K562 (cell line): ENCODE measurements around the gene SMARCC1. TPM values are rescaled to one million over a fixed set of nuclear protein-coding genes. Genes with fewer than 3 reads are reported as not detected.

Experiments used
- ATAC-seq: fragments of 200-7000 bp; cut with Tn5 transposase; 3 replicates; pipeline ENCODE4 v1.9.1; 2020; ENCODE audit warnings: moderate library complexity
- BruUV-seq: library from RNA; stranded (reverse); fragments of 400-500 nt; replicated peaks from 2 replicates; lab custom pipeline; 2021; lab: Mats Ljungman, UMichigan
- CTCF ChIA-PET: fragments of 300-600 bp; formaldehyde crosslinking; extraction: SDS; loops from one replicate; lab custom pipeline; 2021; ENCODE audit warnings: low intra/inter-chr PET ratio; lab: Yijun Ruan, JAX
- POLR2A ChIA-PET: fragments of 300-600, 350-650 bp; sonication (Branson Sonifier 250); formaldehyde crosslinking; extraction: SDS; loops from one replicate; lab custom pipeline; 2021; ENCODE audit warnings: antibody characterized with exemption, inconsistent platforms; lab: Yijun Ruan, JAX
- DNase-seq, 4 experiments: peaks; one replicate each; pipeline versions ENCODE4 v3.0.0 to v3.0.0-alpha.2; 2011 to 2018; ENCODE audit warnings: low spot score in 3 of 4, mixed read lengths in 3 of 4; ENCODE audit errors: extremely low read depth in 1 of 4
- FAIRE-seq: peaks from 2 replicates; lab custom pipeline; 2011; peaks lifted over from hg19 to GRCh38; lab: Jason Lieb, UNC
- H2AFZ ChIP-seq: 2 replicates; pipeline ENCODE4 v1.6.0; 2011; ENCODE audit warnings: low read depth, low read length, control low read depth, inconsistent platforms
- H3K27ac ChIP-seq: fragments of 200-600 bp; 3 replicates; pipeline ENCODE4 v1.8.0; 2011; ENCODE audit warnings: low read depth, mild to moderate bottlenecking, control low read depth, inconsistent platforms, low read length, moderate library complexity, mixed read lengths; ENCODE audit errors: extremely low read depth
- H3K27me3 ChIP-seq, 2 experiments: fragments of 300-600 bp in 1 of 2; 2 replicates in 1 of 2; 3 replicates in 1 of 2; pipeline versions ENCODE4 v1.6.0 to v1.8.0; 2011; ENCODE audit warnings: inconsistent platforms in 2 of 2, low read length in 2 of 2, mild to moderate bottlenecking in 1 of 2, mixed read lengths in 1 of 2, moderate library complexity in 1 of 2; ENCODE audit not compliant: control insufficient read depth in 2 of 2, insufficient read depth in 2 of 2
- H3K36me3 ChIP-seq: fragments of 300-600 bp; 3 replicates; pipeline ENCODE4 v1.8.0; 2011; ENCODE audit warnings: mild to moderate bottlenecking, low read length, inconsistent platforms; ENCODE audit not compliant: control insufficient read depth, insufficient read depth
- H3K4me1 ChIP-seq, 2 experiments: fragments of 200-600 bp in 1 of 2; replicated peaks in 1 of 2; 2 replicates in 1 of 2; 3 replicates in 1 of 2; pipeline versions ENCODE4 v1.5.1 to v1.8.0; 2011; ENCODE audit warnings: inconsistent platforms in 2 of 2, low read length in 2 of 2, mild to moderate bottlenecking in 1 of 2, mixed read lengths in 1 of 2, moderate library complexity in 1 of 2; ENCODE audit not compliant: control insufficient read depth in 2 of 2, insufficient read depth in 2 of 2
- H3K4me2 ChIP-seq: 2 replicates; pipeline ENCODE4 v1.6.1; 2011; ENCODE audit warnings: low read length, control low read depth, inconsistent platforms, mixed read lengths; ENCODE audit not compliant: insufficient read depth
- H3K4me3 ChIP-seq: fragments of 200-600 bp; sonication (generic), shearing (Covaris generic); 2 replicates; pipeline ENCODE4 v1.5.1; 2016; ENCODE audit warnings: control low read depth, inconsistent platforms
- H3K79me2 ChIP-seq: fragments of 200-600 bp; 3 replicates; pipeline ENCODE4 v1.8.0; 2011; ENCODE audit warnings: low read length, inconsistent platforms; ENCODE audit not compliant: control insufficient read depth, insufficient read depth
- H3K9ac ChIP-seq, 2 experiments: 2 replicates each; pipeline versions ENCODE4 v1.6.0 to v1.6.1; 2011; ENCODE audit warnings: low read depth in 2 of 2, low read length in 2 of 2, control low read depth in 1 of 2, inconsistent platforms in 1 of 2, mild to moderate bottlenecking in 1 of 2, mixed read lengths in 1 of 2; ENCODE audit not compliant: insufficient read depth in 1 of 2
- H3K9me1 ChIP-seq: one replicate; pipeline ENCODE4 v1.6.0; 2011; ENCODE audit warnings: inconsistent platforms, mild to moderate bottlenecking, low read length, moderate library complexity; ENCODE audit not compliant: control insufficient read depth, insufficient read depth
- H3K9me3 ChIP-seq: replicated peaks from 2 replicates; pipeline ENCODE4 v1.5.1; 2011; ENCODE audit warnings: low read depth, low read length, inconsistent platforms; ENCODE audit not compliant: control insufficient read depth, insufficient read depth
- H4K20me1 ChIP-seq: replicated peaks from 2 replicates; pipeline ENCODE4 v1.6.1; 2011; ENCODE audit warnings: low read length, inconsistent platforms, mixed read lengths; ENCODE audit not compliant: control insufficient read depth, insufficient read depth
- BCL6 ChIP-seq: fragments of 250-450 bp; sonication (Bioruptor Pico); IDR thresholded peaks from 2 replicates; pipeline ENCODE4 v1.4.0; 2020
- BMI1 ChIP-seq: fragments of 150-350 bp; IDR thresholded peaks from 2 replicates; pipeline ENCODE4 v1.6.1; 2014; ENCODE audit warnings: low read length
- BRD9 ChIP-seq: fragments of 450-650 bp; IDR thresholded peaks from 2 replicates; pipeline ENCODE4 v1.6.1; 2018; ENCODE audit warnings: low read depth; ENCODE audit not compliant: partially characterized antibody
- CCNT2 ChIP-seq: IDR thresholded peaks from 2 replicates; pipeline ENCODE4 v1.6.1; 2011; ENCODE audit warnings: borderline replicate concordance, low read depth, mild to moderate bottlenecking, moderate library complexity, mixed read lengths, low read length; ENCODE audit not compliant: insufficient read length; ENCODE audit errors: extremely low read depth
- ETV5 ChIP-seq: sonication (generic); formaldehyde crosslinking; IDR thresholded peaks from 2 replicates; pipeline ENCODE4 v1.4.0; 2020; ENCODE audit warnings: low read depth, mild to moderate bottlenecking, missing genetic modification reagents
- JUN ChIP-seq, 2 experiments: sonication (generic) in 1 of 2; formaldehyde crosslinking in 1 of 2; IDR thresholded peaks; 2 replicates each; pipeline versions ENCODE4 v1.6.1 to v1.8.0; 2012 to 2022; ENCODE audit warnings: borderline replicate concordance in 2 of 2, mild to moderate bottlenecking in 2 of 2, improper control_type of control experiment in 1 of 2, low read depth in 1 of 2, low read length in 1 of 2, missing genetic modification reagents in 1 of 2
- KAT2B ChIP-seq: IDR thresholded peaks from one replicate; pipeline ENCODE4 v1.6.1; 2012; ENCODE audit warnings: low read depth, mild to moderate bottlenecking, control low read depth, inconsistent platforms, low read length, moderate library complexity
- KLF16 ChIP-seq: IDR thresholded peaks from 2 replicates; pipeline ENCODE4 v1.6.1; 2016; ENCODE audit warnings: antibody characterized with exemption
- MAFK ChIP-seq: IDR thresholded peaks from 2 replicates; pipeline ENCODE4 v1.6.1; 2011; ENCODE audit warnings: low read length, improper control_type of control experiment
- MCM2 ChIP-seq: fragments of 450-650 bp; IDR thresholded peaks from 2 replicates; pipeline ENCODE4 v1.6.1; 2017; ENCODE audit warnings: low read depth, mild to moderate bottlenecking
- MEIS2 ChIP-seq: fragments of 450-650 bp; IDR thresholded peaks from 2 replicates; pipeline ENCODE4 v1.6.1; 2014; ENCODE audit warnings: mild to moderate bottlenecking; ENCODE audit not compliant: partially characterized antibody
- POLR2B ChIP-seq: fragments of 450-650 bp; IDR thresholded peaks from 2 replicates; pipeline ENCODE4 v1.6.1; 2018; ENCODE audit warnings: low read depth; ENCODE audit not compliant: partially characterized antibody
- PURB ChIP-seq: sonication (generic); formaldehyde crosslinking; IDR thresholded peaks from 2 replicates; pipeline ENCODE4 v1.9.0; 2021; ENCODE audit warnings: low read depth, mild to moderate bottlenecking, missing genetic modification reagents
- SMARCE1 ChIP-seq: fragments of 450-650 bp; IDR thresholded peaks from 2 replicates; pipeline ENCODE4 v1.7.1; 2016; ENCODE audit warnings: mild to moderate bottlenecking
- SOX6 ChIP-seq: fragments of 450-650 bp; IDR thresholded peaks from 2 replicates; pipeline ENCODE4 v1.6.1; 2014; ENCODE audit warnings: mild to moderate bottlenecking
- SRF ChIP-seq, 2 experiments: fragments of 250-450, 450-650 bp in 1 of 2; sonication (Bioruptor Pico) in 1 of 2; sonication (generic) in 1 of 2; formaldehyde crosslinking; IDR thresholded peaks; 2 replicates each; pipeline versions ENCODE4 v1.5.0 to v1.5.1; 2020 to 2022; ENCODE audit warnings: mild to moderate bottlenecking in 1 of 2, missing genetic modification reagents in 1 of 2
- TCF3 ChIP-seq: sonication (generic); formaldehyde crosslinking; IDR thresholded peaks from 2 replicates; pipeline ENCODE4 v1.4.0; 2020; ENCODE audit warnings: mild to moderate bottlenecking, missing genetic modification reagents
- TCF7 ChIP-seq: sonication (generic); IDR thresholded peaks from 2 replicates; pipeline ENCODE4 v1.6.1; 2016; ENCODE audit warnings: antibody characterized with exemption, borderline replicate concordance
- ZNF197 ChIP-seq: fragments of 200-800 bp; sonication (Bioruptor generic); IDR thresholded peaks from 2 replicates; pipeline ENCODE4 v1.6.1; 2016; ENCODE audit warnings: low read depth, missing genetic modification characterization, missing compliant biosample characterization
- ZNF263 ChIP-seq: sonication (generic); formaldehyde crosslinking; IDR thresholded peaks from 2 replicates; pipeline ENCODE4 v1.8.0; 2022; ENCODE audit warnings: mild to moderate bottlenecking, missing genetic modification reagents, borderline replicate concordance
- ZNF431 ChIP-seq: sonication (generic); formaldehyde crosslinking; IDR thresholded peaks from 2 replicates; pipeline ENCODE4 v1.8.0; 2022; ENCODE audit warnings: mild to moderate bottlenecking, missing genetic modification reagents
- WGBS: fragments of 100-300 bp; shearing (Covaris generic); methylation state at CpG from one replicate; pipeline ENCODE4 v1.1.6; 2016; ENCODE audit warnings: low coverage, mixed read lengths; ENCODE audit not compliant: insufficient coverage; ENCODE audit errors: missing lambda C conversion rate; 5-methylcytosine and 5-hydroxymethylcytosine counted together
- in situ Hi-C: fragments of 300-500 bp; cut with MboI; formaldehyde crosslinking; loops from 4 replicates; pipeline ENCODE4 v1.15.0; 2018; ENCODE audit warnings: inconsistent platforms, mixed read lengths
- intact Hi-C: fragments of 100-400 bp; cut with micrococcal nuclease; formaldehyde crosslinking; loops from 2 replicates; pipeline ENCODE4 v1.14.2; 2022
- polyA plus RNA-seq, 8 experiments: library from polyadenylated mRNA; depleted of rRNA in 4 of 8; stranded (reverse) in 5 of 8; unstranded in 3 of 8; fragments of >200 nt; fragmentation: Nextera tagmentation in 2 of 8; fragmentation: Illumina TruSeq in 1 of 8; extraction: Ambion mirVana in 2 of 8; extraction: Trizol in 1 of 8; gene quantifications; 2 replicates each; pipeline versions ENCODE4 v1.2.1 to v1.2.3, GENCODE V29; 2011 to 2014; ENCODE audit warnings: inconsistent platforms in 1 of 8, missing spikeins in 1 of 8
- total RNA-seq, 7 experiments: library from RNA; depleted of rRNA in 6 of 7; stranded (reverse); fragments of >200 nt in 6 of 7; fragmentation: Illumina TruSeq in 2 of 7; extraction: Trizol in 2 of 7; gene quantifications; 2 replicates each; pipeline versions ENCODE4 v1.2.1 to v1.2.3, GENCODE V29; 2011 to 2021; ENCODE audit warnings: low replicate concordance in 1 of 7
- TF ChIP-seq, protein P1 (sequence below): fragments of 450-650 bp; IDR thresholded peaks from 2 replicates; pipeline ENCODE4 v1.6.1; 2016

The SMARCC1 gene
- total and polyA plus RNA-seq, 9 of the 15 experiments (the other 6 are each of a cell fraction or from before 2014, with no cell fraction given): 20.7 to 199 (median 66.0) TPM

DNA sequence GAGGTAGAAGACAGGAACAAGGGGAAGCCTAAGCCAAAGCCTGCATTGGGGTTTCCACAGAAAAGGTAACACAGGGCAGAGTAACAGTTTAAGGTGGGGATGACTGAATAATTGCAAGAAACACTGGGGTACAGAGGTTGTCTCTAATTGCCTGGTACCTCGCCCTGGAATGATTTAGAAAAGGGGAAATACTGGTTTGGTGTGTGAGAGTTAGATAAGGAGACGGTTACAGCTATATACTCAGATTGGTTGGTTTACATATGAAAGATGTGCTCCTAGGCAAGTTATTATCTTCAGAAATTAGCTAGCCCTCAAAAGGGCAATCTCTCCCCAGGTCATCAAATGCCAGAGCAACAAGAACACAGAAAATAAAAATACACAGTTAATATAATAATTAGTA, 58.8 kb downstream of the SMARCC1 start:
- BruUV-seq: TSS peak; percentile 22
- no peaks in the 10 kb centered on the region for H3K9me1 ChIP-seq
- CTCF ChIA-PET: no interaction called here
- TF ChIP-seq ZNF263 (CRISPR knock-in tag): no peak
- peak; percentile 85; the same call in 1 of the 2 replicates for TF ChIP-seq SMARCE1
- TF ChIP-seq MEIS2: peak; percentile 31
- peak; percentile 68 for TF ChIP-seq KLF16
- TF ChIP-seq CCNT2: peak; percentile 53
- TF ChIP-seq, protein P1, sequence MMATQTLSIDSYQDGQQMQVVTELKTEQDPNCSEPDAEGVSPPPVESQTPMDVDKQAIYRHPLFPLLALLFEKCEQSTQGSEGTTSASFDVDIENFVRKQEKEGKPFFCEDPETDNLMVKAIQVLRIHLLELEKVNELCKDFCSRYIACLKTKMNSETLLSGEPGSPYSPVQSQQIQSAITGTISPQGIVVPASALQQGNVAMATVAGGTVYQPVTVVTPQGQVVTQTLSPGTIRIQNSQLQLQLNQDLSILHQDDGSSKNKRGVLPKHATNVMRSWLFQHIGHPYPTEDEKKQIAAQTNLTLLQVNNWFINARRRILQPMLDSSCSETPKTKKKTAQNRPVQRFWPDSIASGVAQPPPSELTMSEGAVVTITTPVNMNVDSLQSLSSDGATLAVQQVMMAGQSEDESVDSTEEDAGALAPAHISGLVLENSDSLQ: 0 out of 2 replicates have a peak, but pooled peaks have one; percentile 5
- TF ChIP-seq ZNF431: no peak
- peak; percentile 43; the same call in 1 of the 2 replicates for TF ChIP-seq SOX6
- no peak for TF ChIP-seq ETV5
- no peak for TF ChIP-seq POLR2B
- TF ChIP-seq BCL6: no peak
- no peak for TF ChIP-seq BMI1
- TF ChIP-seq PURB (CRISPR knock-in tag): no peak
- TF ChIP-seq SRF (CRISPR knock-in tag; IDR thresholded peaks at IDR 0.05): no peak
- no peak for TF ChIP-seq ZNF197 (CRISPR knock-in tag)
- TF ChIP-seq MAFK: no peak
- TF ChIP-seq KAT2B: no peak
- no peak for TF ChIP-seq JUN (IDR thresholded peaks at IDR 0.05; ENCODE audit: borderline replicate concordance, low read depth, low read length)
- no peak for TF ChIP-seq JUN (CRISPR knock-in tag; IDR thresholded peaks at IDR 0.05; ENCODE audit: borderline replicate concordance)
- no peak for TF ChIP-seq BRD9
- TF ChIP-seq TCF3 (CRISPR knock-in tag): peak; percentile 85
- TF ChIP-seq TCF7: no peak
- no peak for TF ChIP-seq MCM2

More for the DNA sequence above, 58.8 kb downstream of the SMARCC1 start:
- Histone ChIP-seq H3K4me3 (no peak overlapping the region), H3K27ac (no peak overlapping the region), H4K20me1 (0 out of 2 replicates have a peak, but pooled peaks cover 5% of the 10 kb centered on the region), H3K4me1 (peaks cover 10 to 12% of the 10 kb centered on the region in 2 experiments), H2AFZ (no peak overlapping the region), H3K79me2 (peaks cover 24% of the 10 kb centered on the region; the same call in 2 of the 3 replicates), H3K36me3 (peaks cover 77% of the 10 kb centered on the region), H3K9ac (no peak overlapping the region), H3K27me3 (no peaks in the 10 kb centered on the region), H3K4me2 (no peak overlapping the region), H3K9me3 (no peaks in the 10 kb centered on the region)
- 10% methylated on average over 2 of the region's 2 CpGs for WGBS
- peak in 2 of 4 experiments; percentile 22 to 34 for DNase-seq
- in situ Hi-C loops (no loop called here), intact Hi-C loops (no loop called here)
- FAIRE-seq: peak; percentile 61
- peak; percentile 65 for ATAC-seq
- POLR2A ChIA-PET: interaction anchor here (0.8 to 1.6 kb wide), 3 partner anchors 9 to 447 kb away, joined by 5 to 6 read pairs (median 5); no protein-coding TSS in a partner anchor
